ENCODE measurements around the gene NKD2. TPM values are rescaled to one million over a fixed set of nuclear protein-coding genes. Genes with fewer than 3 reads are reported as not detected.

Gene NKD2
- polyA plus RNA-seq, 2 of the 4 experiments (the other 2 are of a cell fraction), result 1.2 to 4.2 TPM

- POLR2A ChIA-PET, result no interaction called here
Observed at GRCh38 chr5:966941-967340, 41.7 kb upstream of the NKD2 start.

GRCh38 chr5:968881-969280 is 39.7 kb upstream of the NKD2 start:
- H3K4me2 ChIP-seq, result no peak overlapping the region
- no peak for FAIRE-seq
- ChIA-PET POLR2A (no interaction called here), CTCF (interaction anchor here (1.6 kb wide), 1 partner anchor 199 kb away, joined by 5 read pairs; no protein-coding TSS in a partner anchor)
- H3K9me3 ChIP-seq, result peaks cover 5% of the 10 kb centered on the region; the same call in 2 of the 3 replicates
- no peak overlapping the region for H3K27ac ChIP-seq
- ATAC-seq, result no peak
- DNase-seq (ENCODE audit: low read depth in 1 of 2, low spot score in 1 of 2), result no peak
- H3K4me3 ChIP-seq, result no peak overlapping the region
- no peaks in the 10 kb centered on the region for H3K4me1 ChIP-seq
- WGBS (ENCODE audit: missing lambda C conversion rate), result 58% methylated on average over 6 of the region's 6 CpGs
- TF ChIP-seq HES2 (IDR thresholded peaks at IDR 0.05), result no peak
- TF ChIP-seq ZNF302 (CRISPR knock-in tag; IDR thresholded peaks at IDR 0.05), result no peak

More at GRCh38 chr5:966941-967340, 41.7 kb upstream of the NKD2 start:
- no peaks in the 10 kb centered on the region for H3K4me1 ChIP-seq
- no peak for TF ChIP-seq NR3C1 (IDR thresholded peaks at IDR 0.05)
- no peak for TF ChIP-seq ESRRA (IDR thresholded peaks at IDR 0.05; ENCODE audit: borderline replicate concordance, low read length)
- no peak for TF ChIP-seq REST (IDR thresholded peaks at IDR 0.05)
- TF ChIP-seq MAX (IDR thresholded peaks at IDR 0.05), result no peak
- TF ChIP-seq HEYL (CRISPR knock-in tag; IDR thresholded peaks at IDR 0.05), result no peak
- no peak for TF ChIP-seq SREBF2 (IDR thresholded peaks at IDR 0.05)
- TF ChIP-seq TFCP2L1 (CRISPR knock-in tag; IDR thresholded peaks at IDR 0.05), result no peak
- TF ChIP-seq EP300 (IDR thresholded peaks at IDR 0.05), result no peak
- no peak for TF ChIP-seq NPAS2 (CRISPR knock-in tag; IDR thresholded peaks at IDR 0.05; ENCODE audit: borderline replicate concordance)
- no peak for TF ChIP-seq USF2 (IDR thresholded peaks at IDR 0.05)
- no peak for TF ChIP-seq HOXB5 (CRISPR knock-in tag; IDR thresholded peaks at IDR 0.05)
- FAIRE-seq (no peak), DNase-seq (ENCODE audit: low read depth in 1 of 2, low spot score in 1 of 2) (no peak), ATAC-seq (no peak)
- H3K27ac ChIP-seq, result no peak overlapping the region
- no peak overlapping the region for H3K4me2 ChIP-seq
- peaks cover 5% of the 10 kb centered on the region; the same call in 2 of the 3 replicates for H3K9me3 ChIP-seq
- 50% methylated on average over 6 of the region's 6 CpGs for WGBS (ENCODE audit: missing lambda C conversion rate)
- CTCF ChIA-PET, result interaction anchor here (0.6 to 1.6 kb wide), 2 partner anchors 43 to 53 kb away, joined by 3 to 5 read pairs; no protein-coding TSS in a partner anchor
- no peak overlapping the region for H3K4me3 ChIP-seq

- CTCF ChIA-PET, result interaction anchor here (1.6 kb wide), 1 partner anchor 198 kb away, joined by 5 read pairs; no protein-coding TSS in a partner anchor
- Histone ChIP-seq H3K4me3 (no peak overlapping the region), H3K9me3 (peaks cover 5% of the 10 kb centered on the region; the same call in 2 of the 3 replicates), H3K4me1 (no peaks in the 10 kb centered on the region), H3K4me2 (no peak overlapping the region), H3K27ac (no peak overlapping the region)
- WGBS (ENCODE audit: missing lambda C conversion rate), result 72% methylated on average over 14 of the region's 14 CpGs
- no peak for ATAC-seq
- no peak for DNase-seq (ENCODE audit: low read depth in 1 of 2, low spot score in 1 of 2)
- POLR2A ChIA-PET, result no interaction called here
- no peak for FAIRE-seq
- TF ChIP-seq MAFK (IDR thresholded peaks at IDR 0.05; ENCODE audit: partially characterized antibody) (no peak), MAZ (IDR thresholded peaks at IDR 0.05; ENCODE audit: borderline replicate concordance, low read depth, low read length) (no peak), FOSL2 (IDR thresholded peaks at IDR 0.05) (no peak), FOSL2 (CRISPR knock-in tag; IDR thresholded peaks at IDR 0.05) (no peak), PHF8 (IDR thresholded peaks at IDR 0.05; ENCODE audit: borderline replicate concordance, low read depth) (no peak), HMGXB4 (CRISPR knock-in tag; IDR thresholded peaks at IDR 0.05; ENCODE audit: borderline replicate concordance) (no peak), SMC3 (IDR thresholded peaks at IDR 0.05) (no peak), RCOR1 (IDR thresholded peaks at IDR 0.05; ENCODE audit: low read depth, low read length) (no peak), ZSCAN20 (CRISPR knock-in tag; IDR thresholded peaks at IDR 0.05) (no peak), HOXB13 (CRISPR knock-in tag; IDR thresholded peaks at IDR 0.05; ENCODE audit: low read depth) (no peak), CBX2 (IDR thresholded peaks at IDR 0.05; ENCODE audit: borderline replicate concordance, low read depth) (no peak), NR3C1 (IDR thresholded peaks at IDR 0.05) (no peak), JUNB (IDR thresholded peaks at IDR 0.05) (no peak), RNF2 (IDR thresholded peaks at IDR 0.05; ENCODE audit: borderline replicate concordance, low read depth) (no peak), EHMT2 (IDR thresholded peaks at IDR 0.05; ENCODE audit: low read depth) (no peak), ZC3H11A (IDR thresholded peaks at IDR 0.05) (no peak), SREBF2 (IDR thresholded peaks at IDR 0.05) (no peak), KDM5A (IDR thresholded peaks at IDR 0.05) (no peak), TFCP2L1 (CRISPR knock-in tag; IDR thresholded peaks at IDR 0.05) (no peak), RARB (CRISPR knock-in tag; IDR thresholded peaks at IDR 0.05) (no peak)
Observed at GRCh38 chr5:969408-969839, 39.2 kb upstream of the NKD2 start.

Measured in A549 (cell line).